GM18502 (cell line): ENCODE measurements around the gene GEMIN7.

ENCODE experiments used
- ATAC-seq: cut with Tn5 transposase; IDR thresholded peaks from one replicate; pipeline ENCODE4 v1.9.1; 2021; ENCODE audit warnings: mild to moderate bottlenecking; ENCODE audit not compliant: unreplicated experiment, poor library complexity

Gene GEMIN7, protein sequence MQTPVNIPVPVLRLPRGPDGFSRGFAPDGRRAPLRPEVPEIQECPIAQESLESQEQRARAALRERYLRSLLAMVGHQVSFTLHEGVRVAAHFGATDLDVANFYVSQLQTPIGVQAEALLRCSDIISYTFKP

DNA sequence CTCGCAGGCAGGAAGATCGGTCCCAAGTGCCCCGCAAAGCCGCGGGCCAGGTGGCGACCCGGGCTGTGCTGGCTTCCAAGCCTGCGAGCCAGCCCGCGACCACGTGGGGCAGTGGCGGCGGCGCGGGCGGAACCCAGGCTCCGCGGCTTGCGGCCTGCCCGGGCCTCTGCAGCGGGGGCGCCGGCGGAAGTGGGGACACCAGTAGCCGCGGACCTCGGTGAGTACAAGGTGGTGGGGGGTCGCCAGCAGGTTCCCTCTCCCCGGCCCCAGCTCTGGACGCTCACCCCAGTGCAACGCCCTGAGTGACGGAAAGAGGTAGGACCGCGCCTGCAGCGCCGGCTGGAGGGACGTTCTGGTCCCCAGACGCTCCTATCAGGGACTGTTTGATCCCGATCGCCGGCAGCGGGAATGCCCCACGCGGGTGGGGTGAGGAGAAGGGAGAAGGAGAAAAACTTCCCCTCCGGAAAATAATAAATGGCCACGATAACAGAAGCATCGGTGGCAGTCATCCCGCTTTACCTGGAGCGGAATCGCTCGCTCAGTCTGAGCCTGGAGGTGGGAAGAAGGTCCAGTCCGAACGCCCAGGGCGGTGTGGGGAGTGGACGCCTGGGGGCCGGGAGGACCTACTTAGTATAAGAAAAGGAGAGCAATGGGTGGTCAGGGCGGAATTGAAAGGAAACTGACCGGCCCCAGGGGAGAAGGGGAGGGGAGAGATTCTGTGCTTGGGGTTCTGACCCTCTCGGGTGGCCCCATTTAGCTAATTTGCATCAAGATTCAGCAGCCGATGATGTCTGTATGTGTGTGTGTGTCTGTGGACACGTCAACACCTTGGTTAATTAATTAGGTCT lies at the start of gene GEMIN7:
GEMIN7 (plus strand) TSS at position 198 of the 848 bp plus-strand sequence. CDS start 10,855 bp downstream, outside the sequence.
- ATAC-seq = peak; percentile 38

DNA sequence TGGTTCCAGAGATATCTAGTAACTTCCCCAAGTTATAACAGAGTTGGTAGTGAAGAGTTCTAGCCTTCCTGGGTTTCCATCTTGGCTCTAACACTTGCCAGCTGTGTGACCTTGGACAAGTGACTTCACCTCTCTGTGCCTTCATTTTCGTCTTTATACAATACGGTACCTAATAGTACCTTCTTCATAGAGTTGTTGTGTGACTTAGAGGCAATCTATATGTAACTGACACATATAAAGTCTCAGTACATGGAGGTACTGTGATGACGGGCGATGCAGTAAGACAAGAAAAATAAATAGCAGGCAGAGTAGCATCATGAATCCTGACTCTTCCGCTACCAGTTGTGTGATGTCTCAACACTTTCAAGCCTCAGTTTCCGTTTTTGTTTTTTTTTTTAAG lies 48.2 kb upstream of the GEMIN7 start:
- no peak for ATAC-seq

- ATAC-seq = no peak
Measured at GRCh38 chr19:45032421-45032820, 46.6 kb upstream of the GEMIN7 start.

DNA sequence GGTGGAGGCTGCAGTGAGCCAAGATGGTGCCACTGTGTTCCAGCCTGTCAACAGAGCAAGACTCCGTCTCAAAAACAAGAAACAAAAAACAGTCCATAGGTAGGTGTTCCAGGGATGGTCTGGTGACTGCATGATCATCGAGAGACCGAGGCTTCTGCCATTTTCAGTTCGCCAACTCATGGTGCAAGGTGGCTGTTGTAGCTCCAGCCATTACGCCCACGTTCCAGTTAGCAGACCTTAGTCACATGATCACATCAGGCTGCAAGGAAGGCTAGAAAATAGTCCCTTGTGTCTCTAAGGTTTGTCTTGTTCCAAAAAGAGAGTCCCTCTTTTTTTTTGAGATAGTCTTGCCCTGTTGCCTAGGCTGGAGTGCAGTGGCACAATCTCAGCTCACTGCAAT lies 43.3 kb upstream of the GEMIN7 start:
- ATAC-seq = no peak

DNA sequence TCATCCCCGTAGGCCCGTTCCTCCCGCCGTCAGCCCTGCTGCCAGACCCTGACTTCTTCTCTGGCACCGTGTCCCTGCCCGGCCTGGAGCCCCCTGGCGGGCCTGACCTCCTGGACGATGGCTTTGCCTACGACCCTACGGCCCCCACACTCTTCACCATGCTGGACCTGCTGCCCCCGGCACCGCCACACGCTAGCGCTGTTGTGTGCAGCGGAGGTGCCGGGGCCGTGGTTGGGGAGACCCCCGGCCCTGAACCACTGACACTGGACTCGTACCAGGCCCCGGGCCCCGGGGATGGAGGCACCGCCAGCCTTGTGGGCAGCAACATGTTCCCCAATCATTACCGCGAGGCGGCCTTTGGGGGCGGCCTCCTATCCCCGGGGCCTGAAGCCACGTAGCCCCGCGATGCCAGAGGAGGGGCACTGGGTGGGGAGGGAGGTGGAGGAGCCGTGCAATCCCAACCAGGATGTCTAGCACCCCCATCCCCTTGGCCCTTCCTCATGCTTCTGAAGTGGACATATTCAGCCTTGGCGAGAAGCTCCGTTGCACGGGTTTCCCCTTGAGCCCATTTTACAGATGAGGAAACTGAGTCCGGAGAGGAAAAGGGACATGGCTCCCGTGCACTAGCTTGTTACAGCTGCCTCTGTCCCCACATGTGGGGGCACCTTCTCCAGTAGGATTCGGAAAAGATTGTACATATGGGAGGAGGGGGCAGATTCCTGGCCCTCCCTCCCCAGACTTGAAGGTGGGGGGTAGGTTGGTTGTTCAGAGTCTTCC lies 41.5 kb upstream of the GEMIN7 start:
- ATAC-seq = no peak

- peak; percentile 84 for ATAC-seq
Measured at GRCh38 chr19:45038931-45039893, 39.8 kb upstream of the GEMIN7 start, which contains the start of gene CLASRP. CLASRP (plus strand) TSS chr19:45039045; CDS start chr19:45040213, 1,168 bp downstream.

GRCh38 chr19:45040059-45040771 lies 38.8 kb upstream of the GEMIN7 start:
- no peak for ATAC-seq

GRCh38 chr19:45041125-45041524 lies 37.9 kb upstream of the GEMIN7 start:
- ATAC-seq = no peak

- ATAC-seq = no peak
Measured at GRCh38 chr19:45045671-45046353, 33.2 kb upstream of the GEMIN7 start.

DNA sequence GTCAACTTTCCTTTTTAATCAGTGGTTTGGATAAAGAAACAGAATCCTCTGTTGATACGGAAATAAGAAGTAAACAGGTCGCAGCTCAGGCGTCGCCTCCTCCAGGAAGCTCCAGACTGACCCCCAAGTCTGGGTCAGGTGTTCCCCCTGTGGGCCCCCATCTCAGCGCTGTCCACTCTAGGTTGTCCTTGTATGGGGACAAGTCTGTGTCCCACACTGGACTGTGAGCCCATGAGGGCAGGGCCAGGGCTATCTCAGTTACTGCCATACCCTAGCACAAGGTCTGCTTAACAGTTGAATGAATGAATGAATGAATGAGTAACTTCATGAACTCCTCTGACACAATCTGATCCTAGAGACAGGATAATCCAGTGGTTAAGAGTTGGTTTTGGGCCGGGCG lies 32.7 kb upstream of the GEMIN7 start:
- no peak for ATAC-seq

DNA sequence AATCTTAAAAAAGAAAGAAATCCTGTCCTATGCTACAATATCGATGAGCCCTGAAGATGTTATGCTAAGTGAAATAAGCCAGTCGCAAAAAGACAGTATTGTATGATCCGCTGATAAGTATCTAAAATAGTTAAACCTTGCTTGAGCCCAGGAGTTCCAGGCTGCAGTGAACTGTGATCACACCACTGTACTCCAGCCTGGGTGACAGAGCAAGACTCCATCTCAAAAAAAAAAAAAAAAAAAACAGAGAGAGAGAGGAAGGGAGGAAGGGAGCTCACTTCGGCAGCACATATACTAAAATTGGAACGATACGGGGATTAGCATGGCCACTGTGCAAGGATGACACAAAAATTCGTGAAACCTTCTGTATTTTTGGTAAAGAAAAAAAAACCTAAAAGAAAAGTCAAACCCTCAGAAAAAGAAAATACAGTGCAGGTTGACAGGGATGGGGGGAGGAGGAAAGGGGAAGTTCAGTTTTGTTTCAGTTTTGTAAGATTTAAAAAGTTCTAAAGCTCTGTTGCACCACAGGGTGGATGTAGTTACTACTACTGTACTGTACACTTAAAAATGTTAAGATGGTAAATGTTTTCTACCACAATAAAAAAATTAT lies 31.8 kb upstream of the GEMIN7 start:
- ATAC-seq = peak; percentile 72

GRCh38 chr19:45049073-45049736 lies 29.9 kb upstream of the GEMIN7 start:
- no peak for ATAC-seq

DNA sequence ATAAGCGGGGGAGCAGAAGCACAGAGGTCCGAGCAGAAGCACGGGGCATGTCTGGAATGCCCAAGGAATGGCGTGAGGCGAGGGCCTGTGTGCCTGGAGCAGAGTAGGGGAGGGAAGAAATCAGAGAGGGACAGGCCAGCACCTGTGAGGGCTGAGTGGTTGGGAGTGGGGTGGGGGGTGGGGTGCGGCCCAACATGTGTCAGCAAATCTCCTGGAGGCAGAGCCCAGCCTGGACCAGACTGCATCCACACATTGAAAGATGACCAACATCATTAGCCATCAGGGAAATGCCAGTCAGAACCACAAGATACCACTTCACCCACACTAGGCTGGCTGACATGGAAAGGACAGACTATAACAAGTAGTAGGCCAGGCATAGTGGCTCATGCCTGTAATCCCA lies 29.0 kb upstream of the GEMIN7 start:
- no peak for ATAC-seq

DNA sequence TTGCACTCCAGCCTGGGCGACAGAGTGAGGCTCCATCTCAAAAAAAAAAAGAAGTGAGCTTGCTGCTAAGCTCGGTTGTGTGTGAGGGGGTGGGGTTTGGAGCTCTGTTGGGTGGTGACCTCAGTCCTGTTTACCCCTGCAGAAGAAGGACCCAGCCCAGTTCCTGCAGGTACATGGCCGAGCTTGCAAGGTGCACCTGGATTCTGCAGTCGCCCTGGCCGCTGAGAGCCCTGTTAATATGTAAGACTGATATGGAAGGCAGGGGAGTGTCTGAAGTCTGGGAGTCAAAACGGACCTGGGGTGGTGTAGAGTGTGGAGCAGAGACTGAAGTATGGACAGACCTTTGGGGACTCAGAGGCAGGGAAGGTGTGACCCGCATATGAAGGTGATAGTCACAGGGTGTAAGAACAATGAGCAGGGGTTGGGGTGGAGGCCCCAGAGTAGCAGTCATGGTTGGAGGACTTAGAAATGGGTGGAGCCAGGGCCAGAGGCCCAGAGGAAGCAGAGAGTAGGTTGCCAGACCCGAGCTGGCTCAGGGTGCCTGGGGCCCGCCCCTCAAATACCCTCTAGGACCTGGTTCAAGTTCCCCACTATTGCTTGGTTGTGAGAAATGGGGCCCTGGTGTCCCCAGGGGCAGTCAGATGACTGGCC lies 27.0 kb upstream of the GEMIN7 start:
- no peak for ATAC-seq

DNA sequence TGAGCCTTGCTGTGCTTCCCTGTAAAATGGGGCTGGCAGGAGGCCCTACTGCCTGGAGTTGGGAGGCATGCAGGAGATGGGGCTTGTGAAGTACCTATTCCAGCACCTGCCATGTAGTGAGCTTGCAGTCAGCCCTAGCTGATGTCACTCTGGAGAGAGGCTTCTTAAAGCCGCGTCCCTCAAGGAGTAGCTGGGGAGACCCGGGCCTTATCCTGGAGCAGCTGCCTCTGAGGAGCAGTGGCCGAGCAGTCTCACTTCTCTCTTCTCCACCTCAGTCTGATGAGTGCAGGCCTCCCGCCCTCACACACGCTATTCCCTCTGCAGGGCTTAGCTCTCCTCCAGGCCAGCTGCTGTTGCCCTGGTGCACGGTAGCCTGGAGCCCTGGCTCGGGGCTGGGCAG lies 22.2 kb upstream of the GEMIN7 start:
- no peak for ATAC-seq

DNA sequence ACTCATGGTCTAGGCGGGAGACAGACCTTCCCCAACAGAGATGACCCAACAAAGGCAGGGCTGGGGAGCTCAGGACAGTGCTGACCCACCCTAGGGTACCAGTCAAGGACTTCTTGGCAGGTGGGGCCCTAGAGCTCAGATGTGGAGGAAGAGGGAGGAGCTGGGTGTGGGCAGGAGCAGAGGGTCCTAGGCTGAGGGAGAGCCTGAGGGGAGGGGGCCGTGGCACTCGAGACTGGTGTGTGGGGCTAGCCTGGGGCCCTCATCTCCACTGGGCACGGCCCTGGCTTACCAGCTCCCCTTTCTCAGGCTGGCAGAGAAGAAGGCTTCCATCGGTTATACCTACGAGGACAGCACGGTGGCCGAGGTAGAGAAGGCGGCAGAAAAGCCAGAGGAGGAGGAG lies 21.6 kb upstream of the GEMIN7 start:
- ATAC-seq = no peak

DNA sequence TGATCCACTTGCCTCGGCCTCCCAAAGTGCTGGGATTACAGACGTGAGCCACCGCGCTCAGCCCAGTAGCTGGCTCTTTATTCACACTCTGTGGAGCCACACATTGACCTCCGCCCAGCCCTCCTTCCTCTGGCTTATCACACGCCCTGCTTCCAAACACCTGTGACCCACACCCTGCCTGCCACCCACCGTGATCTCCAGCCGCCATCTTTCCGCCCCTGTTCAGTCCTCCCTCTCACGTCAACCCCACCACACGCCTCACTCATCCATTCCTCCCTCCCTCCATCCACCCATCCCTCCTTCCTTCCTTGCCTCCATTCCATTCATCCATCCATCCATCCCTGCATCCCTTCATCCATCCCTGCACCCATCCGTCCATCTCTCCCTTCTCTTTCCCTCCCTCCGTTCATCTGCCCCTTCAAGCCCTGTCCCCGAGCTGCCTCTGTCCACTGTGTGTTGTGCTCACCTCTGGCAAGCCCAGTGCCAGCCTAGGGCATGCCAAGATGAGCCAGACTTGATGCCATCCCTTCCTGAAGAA lies 20.4 kb upstream of the GEMIN7 start:
- no peak for ATAC-seq
